ENCODE results near the gene TRMT2B. TPM values are rescaled to one million over a fixed set of nuclear protein-coding genes. Genes with fewer than 3 reads are reported as not detected.

TRMT2B gene, protein sequence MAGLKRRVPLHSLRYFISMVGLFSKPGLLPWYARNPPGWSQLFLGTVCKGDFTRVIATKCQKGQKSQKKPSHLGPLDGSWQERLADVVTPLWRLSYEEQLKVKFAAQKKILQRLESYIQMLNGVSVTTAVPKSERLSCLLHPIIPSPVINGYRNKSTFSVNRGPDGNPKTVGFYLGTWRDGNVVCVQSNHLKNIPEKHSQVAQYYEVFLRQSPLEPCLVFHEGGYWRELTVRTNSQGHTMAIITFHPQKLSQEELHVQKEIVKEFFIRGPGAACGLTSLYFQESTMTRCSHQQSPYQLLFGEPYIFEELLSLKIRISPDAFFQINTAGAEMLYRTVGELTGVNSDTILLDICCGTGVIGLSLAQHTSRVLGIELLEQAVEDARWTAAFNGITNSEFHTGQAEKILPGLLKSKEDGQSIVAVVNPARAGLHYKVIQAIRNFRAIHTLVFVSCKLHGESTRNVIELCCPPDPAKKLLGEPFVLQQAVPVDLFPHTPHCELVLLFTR
- total RNA-seq = 10 to 100 TPM in 2 of 8 experiments, 1 to 10 TPM in 6; 2.7 to 17.5 (median 6.4) TPM

DNA sequence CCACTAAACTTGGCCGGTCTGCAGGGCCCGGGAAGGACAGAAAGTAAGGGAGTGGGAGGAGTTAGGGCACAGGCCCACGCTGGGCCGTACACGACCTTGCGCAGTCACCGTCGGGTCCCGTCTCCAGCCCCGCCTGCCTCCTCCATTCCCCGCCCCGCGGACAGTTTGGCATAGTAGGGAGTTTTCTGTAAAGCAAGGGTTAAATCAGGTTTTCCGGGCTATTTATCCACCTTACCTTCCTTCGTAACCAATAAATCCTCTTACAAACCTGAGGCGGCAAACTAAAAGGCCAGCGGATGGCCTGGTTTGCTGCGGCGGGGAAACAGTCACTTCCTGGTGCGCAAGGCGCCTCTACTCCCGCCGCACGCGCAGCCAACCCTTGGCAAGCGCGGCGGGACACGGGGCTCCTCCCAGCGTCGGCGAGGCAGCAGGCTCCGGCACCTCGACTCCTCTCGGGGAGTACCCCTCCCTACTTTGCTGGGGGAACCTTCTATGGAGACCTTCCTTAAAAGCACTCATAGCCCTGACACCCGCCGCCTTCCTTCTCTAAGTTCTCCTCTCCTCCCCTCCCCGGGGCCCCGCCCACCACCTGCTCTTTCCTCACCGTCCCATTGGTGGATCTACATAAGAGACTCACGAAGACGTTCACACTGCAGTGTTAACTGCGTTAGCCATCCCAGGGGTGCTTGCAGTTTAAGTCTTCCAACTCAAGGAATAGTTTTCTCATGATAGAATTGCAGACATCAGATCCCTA is at the start of gene TRMT2B:
Gene TRMT2B (minus strand): TSS at position 563 of the 754 bp plus-strand sequence. CDS start 9,822 bp downstream, outside the sequence.
- in situ Hi-C loops (cut with MboI; ENCODE audit: low pct_unique_long_range_greater_than_20kb in 2 of 9, low sequenced_read_pairs in 9 of 9, unreplicated experiment in 9 of 9) = no loop called here
- 0 to 40% methylated on average over 3 to 9 of the region's 43 CpGs; no CpG with 5 or more reads in 8 of the 10 experiments for WGBS, 10 experiments
- peak within 1 kb of the TSS; percentile 49 to 68 (median 62) for H3K4me3 ChIP-seq
- H3K27ac ChIP-seq = peak within 1 kb of the TSS in 1 of 2 donors; percentile 21
- ATAC-seq (replicated peaks in 6 of 8) = peak; percentile 91 to 94 (median 94)
- no peaks in the 10 kb centered on the region for H3K4me1 ChIP-seq (replicated peaks in 1 of 2)

DNA sequence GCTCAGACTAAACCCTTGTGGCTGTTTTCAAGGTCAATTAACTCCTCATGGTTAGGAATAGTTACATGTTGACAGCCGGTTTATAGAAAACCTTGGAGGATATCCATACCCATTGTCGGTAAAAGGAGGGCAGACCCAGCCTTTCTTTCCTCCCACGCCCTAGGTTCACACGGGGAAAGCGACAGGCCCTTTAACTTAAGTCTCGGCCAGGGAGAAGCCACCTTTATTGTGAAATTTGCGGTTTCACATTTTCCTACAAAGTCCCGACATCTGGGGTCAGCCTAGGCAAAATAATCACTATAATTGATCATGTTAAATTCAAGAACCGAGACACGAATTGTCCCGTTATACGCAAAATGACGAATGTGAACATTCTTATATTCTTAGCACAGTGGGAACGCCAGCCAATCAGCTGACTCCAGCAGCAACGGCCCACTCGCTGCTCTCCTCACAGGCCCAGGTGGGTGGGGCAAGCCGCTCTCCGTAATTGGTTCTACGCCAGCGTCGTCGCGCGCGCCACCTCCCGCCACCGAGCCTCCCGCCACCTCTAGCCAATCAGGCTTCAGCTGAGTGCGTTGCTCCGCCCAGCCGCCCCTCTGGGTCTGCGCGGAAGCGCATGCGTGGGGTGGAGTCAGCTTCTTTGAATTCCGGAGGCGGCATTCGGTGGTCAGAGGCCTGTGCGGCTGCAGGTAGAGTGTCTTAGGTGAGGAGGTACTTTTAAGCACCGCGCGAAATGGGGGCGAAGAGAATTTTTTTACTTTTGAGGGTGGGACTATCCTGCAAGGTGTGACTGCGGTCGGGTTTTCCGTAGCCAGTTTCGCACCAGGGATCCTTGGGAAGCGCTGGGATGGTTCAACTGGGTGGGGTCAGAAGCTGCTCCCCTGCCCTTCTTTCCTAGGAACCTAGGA is 45.9 kb upstream of the TRMT2B start, which contains the start of gene CENPI:
Gene CENPI (plus strand): TSS at position 659 of the 908 bp plus-strand sequence. CDS start 2,867 bp downstream, outside the sequence.
- Histone ChIP-seq H3K4me1 (replicated peaks in 1 of 2) (no peaks in the 10 kb centered on the region), H3K27ac (peak within 1 kb of the TSS; percentile 63 to 71), H3K4me3 (peak within 1 kb of the TSS; percentile 46 to 51 (median 49))
- in situ Hi-C loops (cut with MboI; ENCODE audit: low pct_unique_long_range_greater_than_20kb in 2 of 9, low sequenced_read_pairs in 9 of 9, unreplicated experiment in 9 of 9) = no loop called here
- WGBS, 10 experiments = 0 to 46% (median 0%) methylated on average over 1 to 20 of the region's 48 CpGs; no CpG with 5 or more reads in 4 of the 10 experiments
- peak; percentile 97 to 100 (median 99) for ATAC-seq (replicated peaks in 6 of 8)

DNA sequence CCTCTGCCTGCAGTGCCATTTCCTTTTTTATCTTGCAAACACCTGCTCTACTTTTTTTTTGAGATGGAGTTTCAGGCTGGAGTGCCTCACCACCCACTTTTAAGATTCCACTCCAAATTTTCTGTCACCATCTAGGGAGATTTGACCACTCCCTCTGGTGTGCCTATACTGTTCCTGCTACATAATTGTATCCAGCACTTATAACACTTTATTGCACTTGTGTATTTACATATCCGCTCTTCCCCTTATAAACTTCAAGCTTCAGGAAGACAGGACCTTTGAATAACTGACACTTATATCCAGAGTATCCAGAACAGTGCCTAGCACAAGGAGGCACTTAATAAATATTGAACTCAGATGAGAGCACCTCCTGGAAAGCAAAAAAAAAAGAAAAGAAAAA is 39.9 kb upstream of the TRMT2B start:
- in situ Hi-C loops (cut with MboI; ENCODE audit: low pct_unique_long_range_greater_than_20kb in 2 of 9, low sequenced_read_pairs in 9 of 9, unreplicated experiment in 9 of 9) = no loop called here
- ATAC-seq (replicated peaks in 6 of 8) = no peak
- WGBS, 10 experiments = 56 to 100% (median 60%) methylated on average over 1 of the region's 1 CpG; no CpG with 5 or more reads in 7 of the 10 experiments
- H3K4me1 ChIP-seq (replicated peaks in 1 of 2) = no peaks in the 10 kb centered on the region
- no peak overlapping the region for H3K27ac ChIP-seq
- H3K4me3 ChIP-seq = no peak overlapping the region

DNA sequence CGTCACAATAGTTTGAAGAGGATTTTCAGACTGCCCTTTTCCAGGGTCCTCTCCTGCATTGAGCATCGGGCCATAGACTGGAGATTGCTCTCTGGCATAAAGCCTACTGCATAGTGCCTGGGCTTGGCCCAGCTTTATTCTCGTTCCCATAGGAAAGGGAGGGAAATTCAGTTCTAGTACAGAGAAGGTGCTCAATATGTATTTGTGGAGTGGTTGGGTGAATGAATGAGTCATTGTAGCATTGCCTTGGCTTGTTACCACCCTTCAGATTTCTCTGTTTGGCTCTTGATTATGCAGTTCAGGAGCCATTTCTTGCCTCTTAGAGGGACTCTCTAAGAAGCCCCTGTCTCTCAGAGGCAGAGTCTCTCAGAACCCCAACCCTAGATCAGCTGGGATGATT is 29.3 kb upstream of the TRMT2B start:
- WGBS, 10 experiments = 40 to 43% methylated on average over 1 to 2 of the region's 3 CpGs; no CpG with 5 or more reads in 8 of the 10 experiments
- in situ Hi-C loops (cut with MboI; ENCODE audit: low pct_unique_long_range_greater_than_20kb in 2 of 9, low sequenced_read_pairs in 9 of 9, unreplicated experiment in 9 of 9) = no loop called here
- H3K4me3 ChIP-seq = peak overlapping the region; percentile 50 to 84 (median 72)
- ATAC-seq (replicated peaks in 6 of 8) = peak in 6 of 8 experiments; percentile 9 to 65 (median 21)
- H3K27ac ChIP-seq = no peak overlapping the region
- H3K4me1 ChIP-seq (replicated peaks in 1 of 2) = peaks cover 0 to 4% of the 10 kb centered on the region in 2 donors

DNA sequence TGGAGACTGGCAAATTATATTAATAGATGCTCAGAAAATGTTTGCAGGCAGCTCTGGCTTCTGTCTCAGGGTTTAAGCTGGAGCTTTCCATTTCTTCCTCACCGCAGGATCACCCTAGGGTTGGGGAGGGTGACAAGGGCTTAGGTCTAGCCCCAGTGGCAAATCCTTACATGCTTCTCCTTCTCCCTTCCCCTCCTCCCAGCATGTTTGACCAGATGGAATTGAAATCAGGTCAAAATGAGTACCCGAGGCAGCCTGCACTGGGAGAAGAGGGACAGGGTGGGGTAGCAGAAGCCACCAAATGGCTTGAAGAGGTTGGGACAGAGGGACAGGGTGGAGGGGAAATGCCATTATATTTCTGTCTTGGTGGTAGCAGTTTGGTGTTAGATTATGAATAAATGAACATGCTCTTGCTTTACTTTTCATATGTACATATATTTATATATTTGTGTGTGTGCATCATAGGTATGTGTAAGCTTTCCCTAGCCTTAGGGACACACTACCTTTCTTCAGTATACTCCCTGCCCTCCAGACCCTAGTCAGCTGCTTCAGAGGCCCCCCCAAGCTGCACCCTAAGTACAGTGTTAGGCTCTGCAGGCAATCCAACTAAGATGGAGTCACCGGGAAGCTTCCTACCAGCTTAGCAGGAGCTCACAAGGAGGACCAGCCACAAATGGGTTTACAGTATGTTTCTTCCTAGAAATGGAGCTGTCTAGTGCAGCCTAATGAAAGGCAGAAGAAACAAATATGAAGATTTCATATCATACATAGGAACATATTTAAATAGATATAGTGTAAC is 28.6 kb upstream of the TRMT2B start:
- 25 to 100% (median 80%) methylated on average over 1 of the region's 3 CpGs; no CpG with 5 or more reads in 7 of the 10 experiments for WGBS, 10 experiments
- peaks cover 0 to 4% of the 10 kb centered on the region in 2 donors for H3K4me1 ChIP-seq (replicated peaks in 1 of 2)
- in situ Hi-C loops (cut with MboI; ENCODE audit: low pct_unique_long_range_greater_than_20kb in 2 of 9, low sequenced_read_pairs in 9 of 9, unreplicated experiment in 9 of 9) = no loop called here
- H3K4me3 ChIP-seq = peak overlapping the region; percentile 50 to 84 (median 72)
- peak in 7 of 8 experiments; percentile 19 to 65 (median 35) for ATAC-seq (replicated peaks in 6 of 8)
- H3K27ac ChIP-seq = peak overlapping the region in 1 of 2 donors; percentile 43

DNA sequence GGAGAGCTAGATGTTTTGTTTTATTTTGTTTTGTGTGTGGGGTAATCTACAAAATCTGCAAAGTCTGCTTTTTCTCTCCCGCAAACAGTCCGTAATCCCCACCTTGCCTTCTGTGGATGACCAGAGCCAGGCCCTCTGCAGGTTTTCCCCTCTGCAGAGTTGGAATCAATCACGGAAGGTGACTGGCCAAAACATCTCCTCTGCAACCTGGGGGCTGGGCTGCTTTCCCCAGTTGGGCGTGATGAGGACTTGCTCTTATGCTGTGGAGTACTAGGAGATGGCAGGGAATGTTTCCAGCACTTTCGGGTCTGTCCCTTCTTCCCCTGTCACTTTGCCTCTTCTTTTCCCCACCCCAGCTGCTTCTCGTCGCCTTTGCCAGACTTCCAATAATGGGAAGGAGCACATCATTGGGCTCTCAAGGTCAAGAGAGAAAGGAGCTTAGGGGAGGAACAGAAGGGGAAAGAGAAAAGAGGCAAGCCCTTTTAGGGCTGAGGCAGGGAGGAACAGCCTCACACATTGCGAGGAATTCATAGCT is 27.9 kb upstream of the TRMT2B start:
- peak overlapping the region in 1 of 2 donors; percentile 20 for H3K27ac ChIP-seq
- in situ Hi-C loops (cut with MboI; ENCODE audit: low pct_unique_long_range_greater_than_20kb in 2 of 9, low sequenced_read_pairs in 9 of 9, unreplicated experiment in 9 of 9) = no loop called here
- peak overlapping the region; percentile 50 to 84 (median 72) for H3K4me3 ChIP-seq
- H3K4me1 ChIP-seq (replicated peaks in 1 of 2) = peaks cover 0 to 4% of the 10 kb centered on the region in 2 donors
- 0 to 90% (median 3%) methylated on average over 1 to 3 of the region's 8 CpGs; no CpG with 5 or more reads in 6 of the 10 experiments for WGBS, 10 experiments
- ATAC-seq (replicated peaks in 6 of 8) = peak in 6 of 8 experiments; percentile 10 to 58 (median 44)

DNA sequence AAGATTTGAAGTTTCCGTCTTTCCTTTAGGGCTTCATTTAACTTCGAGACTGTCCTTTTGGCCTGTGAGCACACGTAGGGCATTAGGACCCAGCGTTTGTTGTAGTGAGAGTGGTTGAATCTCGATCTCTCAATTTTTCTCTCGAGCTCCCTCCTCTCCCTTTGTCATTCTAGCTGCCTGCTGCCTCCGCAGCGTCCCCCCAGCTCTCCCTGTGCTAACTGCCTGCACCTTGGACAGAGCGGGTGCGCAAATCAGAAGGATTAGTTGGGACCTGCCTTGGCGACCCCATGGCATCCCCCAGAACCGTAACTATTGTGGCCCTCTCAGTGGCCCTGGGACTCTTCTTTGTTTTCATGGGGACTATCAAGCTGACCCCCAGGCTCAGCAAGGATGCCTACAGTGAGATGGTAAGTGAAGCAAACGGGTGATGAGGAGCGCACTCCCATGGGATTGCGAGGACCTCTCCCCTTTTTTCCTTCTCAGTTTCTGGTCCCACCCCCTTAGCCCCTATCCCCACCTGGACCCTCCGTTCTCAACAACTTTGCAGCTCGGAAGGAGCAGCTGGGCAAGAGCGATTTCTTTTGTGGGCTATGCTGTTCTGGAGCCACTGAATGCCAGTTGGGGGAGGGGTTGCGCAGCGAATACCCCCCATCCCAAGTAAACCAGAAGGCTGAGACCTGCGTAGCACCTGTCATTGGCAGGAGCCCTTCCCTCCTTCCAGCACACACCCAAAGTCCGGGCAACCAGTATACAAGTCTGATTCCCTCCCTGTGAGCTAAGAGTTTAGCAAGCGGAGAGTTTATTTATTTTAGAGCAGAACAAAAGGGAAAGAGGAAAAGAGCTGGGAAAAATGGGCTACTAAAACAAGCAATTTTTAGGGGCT is 27.0 kb upstream of the TRMT2B start, which contains the start of gene TMEM35A:
Gene TMEM35A (plus strand): TSS at position 164 of the 883 bp plus-strand sequence. CDS start 124 bp downstream, at position 288.
- peak within 1 kb of the TSS; percentile 50 to 84 (median 72) for H3K4me3 ChIP-seq
- peak within 1 kb of the TSS in 1 of 2 donors; percentile 54 for H3K27ac ChIP-seq
- 0 to 15% (median 0%) methylated on average over 1 to 8 of the region's 23 CpGs; no CpG with 5 or more reads in 7 of the 10 experiments for WGBS, 10 experiments
- peak; percentile 51 to 93 (median 88) for ATAC-seq (replicated peaks in 6 of 8)
- in situ Hi-C loops (cut with MboI; ENCODE audit: low pct_unique_long_range_greater_than_20kb in 2 of 9, low sequenced_read_pairs in 9 of 9, unreplicated experiment in 9 of 9) = no loop called here
- peaks cover 0 to 4% of the 10 kb centered on the region in 2 donors for H3K4me1 ChIP-seq (replicated peaks in 1 of 2)

DNA sequence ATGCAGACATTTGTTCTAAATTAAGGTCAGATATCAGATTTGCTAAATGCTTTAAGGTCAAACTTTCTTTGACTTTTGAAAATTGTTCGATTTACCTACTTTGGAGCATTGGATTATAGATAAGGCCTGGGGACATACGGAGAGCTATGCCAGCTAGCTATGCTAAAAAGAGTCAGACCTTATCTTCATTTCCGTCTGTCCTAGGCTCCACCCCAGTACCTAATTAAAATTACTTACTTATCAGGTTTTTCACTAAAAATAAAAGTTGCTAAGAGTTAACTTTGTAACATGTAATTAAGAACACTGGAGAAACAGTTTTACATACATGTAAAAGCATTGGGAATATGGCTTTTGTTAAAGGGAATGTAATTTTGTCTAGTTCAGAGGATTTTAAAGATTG is 19.7 kb upstream of the TRMT2B start:
- no peak overlapping the region for H3K27ac ChIP-seq
- WGBS, 10 experiments = 20 to 100% (median 83%) methylated on average over 1 to 3 of the region's 3 CpGs; no CpG with 5 or more reads in 2 of the 10 experiments
- in situ Hi-C loops (cut with MboI; ENCODE audit: low pct_unique_long_range_greater_than_20kb in 2 of 9, low sequenced_read_pairs in 9 of 9, unreplicated experiment in 9 of 9) = no loop called here
- ATAC-seq (replicated peaks in 6 of 8) = no peak
- H3K4me1 ChIP-seq (replicated peaks in 1 of 2) = no peaks in the 10 kb centered on the region
- H3K4me3 ChIP-seq = no peak overlapping the region

DNA sequence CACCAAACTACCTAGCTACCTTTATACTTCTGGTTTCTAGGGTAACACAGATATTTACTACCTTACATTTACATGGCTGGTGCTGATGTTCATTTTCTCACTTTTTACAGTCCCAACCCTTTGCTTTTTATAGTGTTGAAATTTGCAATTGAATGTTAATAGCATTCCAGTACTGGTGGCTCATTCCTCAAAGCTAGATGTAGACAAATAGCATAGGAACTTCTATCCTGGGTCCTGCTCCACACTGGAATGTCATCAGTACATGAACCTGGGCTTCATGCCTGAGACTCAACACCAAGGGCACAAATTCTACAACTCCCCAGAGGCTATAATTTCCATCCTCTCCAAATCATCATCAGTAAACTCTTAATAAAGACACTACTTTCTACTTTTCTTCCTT is 10.3 kb upstream of the TRMT2B start:
- in situ Hi-C loops (cut with MboI; ENCODE audit: low pct_unique_long_range_greater_than_20kb in 2 of 9, low sequenced_read_pairs in 9 of 9, unreplicated experiment in 9 of 9) = no loop called here
- ATAC-seq (replicated peaks in 6 of 8) = peak in 4 of 8 experiments; percentile 55 to 96 (median 70)

DNA sequence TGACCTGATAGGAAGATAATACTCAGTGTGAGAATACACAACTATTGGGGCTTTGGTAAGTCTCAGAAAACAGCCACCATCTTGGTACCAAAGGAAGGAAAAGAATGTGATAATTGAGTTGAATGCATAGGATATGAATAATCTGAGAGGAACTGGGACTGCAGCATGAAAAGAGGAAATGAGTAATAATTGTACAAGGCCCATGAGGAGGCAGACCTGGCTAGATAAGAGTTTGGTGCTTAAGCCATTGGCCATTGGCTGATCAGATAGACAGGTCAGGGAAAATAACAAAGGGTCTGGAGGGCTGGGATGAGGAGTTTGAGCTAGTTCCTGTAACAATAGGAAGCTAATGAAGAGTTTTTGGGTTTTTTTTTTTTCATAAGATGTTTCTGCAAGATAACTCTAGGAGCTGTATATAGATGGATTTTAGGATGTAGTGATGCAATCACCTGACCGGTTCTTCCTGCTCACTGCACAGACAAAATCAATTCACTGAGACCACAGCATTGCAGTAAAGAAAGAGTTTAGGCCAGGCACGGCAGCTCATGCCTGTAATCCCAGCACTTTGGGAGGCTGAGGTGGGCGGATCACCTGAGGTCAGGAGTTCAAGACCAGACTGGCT is 5.3 kb upstream of the TRMT2B start:
- Histone ChIP-seq H3K4me3 (no peak overlapping the region), H3K27ac (no peak overlapping the region), H3K4me1 (replicated peaks in 1 of 2) (no peaks in the 10 kb centered on the region)
- ATAC-seq (replicated peaks in 6 of 8) = no peak
- in situ Hi-C loops (cut with MboI; ENCODE audit: low pct_unique_long_range_greater_than_20kb in 2 of 9, low sequenced_read_pairs in 9 of 9, unreplicated experiment in 9 of 9) = no loop called here
- 28 to 60% (median 35%) methylated on average over 1 to 2 of the region's 3 CpGs; no CpG with 5 or more reads in 7 of the 10 experiments for WGBS, 10 experiments

More for the DNA sequence above, 10.3 kb upstream of the TRMT2B start:
- no peak overlapping the region for H3K4me3 ChIP-seq
- no peaks in the 10 kb centered on the region for H3K4me1 ChIP-seq (replicated peaks in 1 of 2)
- no peak overlapping the region for H3K27ac ChIP-seq

Measured in motor neuron (in vitro differentiated cells).